OCI-LY1 (cell line): ENCODE measurements around the gene UTS2B.

Source experiments
- H2AFZ ChIP-seq: fragments of 200-600 bp; sonication (generic), shearing (Covaris generic); 2 replicates; pipeline ENCODE4 v1.6.0; 2014; ENCODE audit warnings: antibody characterized with exemption, mild to moderate bottlenecking, low read length
- H3F3A ChIP-seq: fragments of 200-600 bp; sonication (generic), shearing (Covaris generic); 2 replicates; pipeline ENCODE4 v1.6.0; 2014; ENCODE audit warnings: mild to moderate bottlenecking, antibody characterized with exemption, low read length, moderate library complexity; ENCODE audit not compliant: insufficient read depth
- H3K27ac ChIP-seq: fragments of 200-600 bp; sonication (generic); 2 replicates; pipeline ENCODE4 v1.5.1; 2014; ENCODE audit warnings: low read length, mixed run types, mild to moderate bottlenecking, low read depth; ENCODE audit not compliant: poor library complexity, severe bottlenecking
- H3K27me3 ChIP-seq: fragments of 200-600 bp; sonication (generic); 2 replicates; pipeline ENCODE4 v1.6.0; 2014; ENCODE audit warnings: antibody characterized with exemption, mild to moderate bottlenecking, low read length, moderate library complexity; ENCODE audit not compliant: insufficient read depth
- H3K36me3 ChIP-seq: fragments of 200-600 bp; sonication (generic); 2 replicates; pipeline ENCODE4 v1.6.1; 2014; ENCODE audit warnings: mild to moderate bottlenecking, antibody characterized with exemption, low read length, moderate library complexity, mixed read lengths; ENCODE audit not compliant: insufficient read depth
- H3K4me1 ChIP-seq: fragments of 200-600 bp; sonication (generic); 2 replicates; pipeline ENCODE4 v1.5.1; 2014; ENCODE audit warnings: mild to moderate bottlenecking, low read length, moderate library complexity; ENCODE audit not compliant: insufficient read depth, severe bottlenecking
- H3K4me2 ChIP-seq: fragments of 200-600 bp; sonication (generic), shearing (Covaris generic); 2 replicates; pipeline ENCODE4 v1.6.1; 2014; ENCODE audit warnings: low read length
- H3K4me3 ChIP-seq: fragments of 200-600 bp; sonication (generic); 2 replicates; pipeline ENCODE4 v1.5.1; 2014; ENCODE audit warnings: low read length, low read depth, mild to moderate bottlenecking, mixed read lengths; ENCODE audit not compliant: poor library complexity, severe bottlenecking
- H3K79me2 ChIP-seq: fragments of 200-600 bp; shearing (Covaris generic); 2 replicates; pipeline ENCODE4 v1.6.1; 2016; ENCODE audit warnings: mixed run types, low read length, mixed read lengths; ENCODE audit not compliant: insufficient read depth
- H3K9ac ChIP-seq: fragments of 200-600 bp; sonication (generic), shearing (Covaris generic); 2 replicates; pipeline ENCODE4 v1.6.1; 2014; ENCODE audit warnings: mild to moderate bottlenecking, low read length, mixed read lengths
- H3K9me2 ChIP-seq: fragments of 200-600 bp; sonication (generic), shearing (Covaris generic); 2 replicates; pipeline ENCODE4 v1.6.1; 2014; ENCODE audit warnings: low read depth, mild to moderate bottlenecking, low read length, mixed read lengths
- H3K9me3 ChIP-seq: fragments of 200-600 bp; shearing (Covaris generic); 2 replicates; pipeline ENCODE4 v1.6.1; 2014; ENCODE audit warnings: low read length, mixed read lengths
- H4K20me1 ChIP-seq: fragments of 200-600 bp; sonication (generic), shearing (Covaris generic); 2 replicates; pipeline ENCODE4 v1.6.0; 2016; ENCODE audit warnings: mild to moderate bottlenecking, low read length; ENCODE audit not compliant: insufficient read depth
- CTCF ChIP-seq: fragments of 200-600 bp; sonication (generic), shearing (Covaris generic); IDR thresholded peaks from 2 replicates; pipeline ENCODE4 v1.5.1; 2017; ENCODE audit warnings: mild to moderate bottlenecking, antibody characterized with exemption, low read length, moderate library complexity, mixed read lengths
- EZH2 ChIP-seq: fragments of 200-600 bp; sonication (generic), shearing (Covaris generic); IDR thresholded peaks from 2 replicates; pipeline ENCODE4 v1.8.0; 2017; ENCODE audit warnings: borderline replicate concordance, mixed run types, mild to moderate bottlenecking, antibody characterized with exemption, low read length, moderate library complexity, mixed read lengths

The UTS2B gene

GRCh38 chr3:191340351-191340750, 10.0 kb upstream of the UTS2B start:
- no peak overlapping the region for H3K27ac ChIP-seq
- H3K4me1 ChIP-seq, result no peaks in the 10 kb centered on the region
- H3K9me3 ChIP-seq, result no peaks in the 10 kb centered on the region
- no peaks in the 10 kb centered on the region for H4K20me1 ChIP-seq
- no peak overlapping the region for H3K4me3 ChIP-seq
- no peaks in the 10 kb centered on the region for H3K79me2 ChIP-seq
- H3K9ac ChIP-seq, result no peak overlapping the region
- no peak for TF ChIP-seq EZH2
- no peak for TF ChIP-seq CTCF
- no peaks in the 10 kb centered on the region for H3K27me3 ChIP-seq
- no peak overlapping the region for H3K4me2 ChIP-seq
- H3K36me3 ChIP-seq, result no peaks in the 10 kb centered on the region
- no peak overlapping the region for H2AFZ ChIP-seq
- no peaks in the 10 kb centered on the region for H3F3A ChIP-seq
- no peaks in the 10 kb centered on the region for H3K9me2 ChIP-seq

GRCh38 chr3:191339316-191339917, 9.1 kb upstream of the UTS2B start:
- Histone ChIP-seq H3F3A (no peaks in the 10 kb centered on the region), H3K9me3 (no peaks in the 10 kb centered on the region), H2AFZ (no peak overlapping the region), H4K20me1 (no peaks in the 10 kb centered on the region), H3K4me2 (no peak overlapping the region), H3K4me3 (no peak overlapping the region), H3K27ac (no peak overlapping the region), H3K9me2 (no peaks in the 10 kb centered on the region), H3K79me2 (no peaks in the 10 kb centered on the region), H3K36me3 (no peaks in the 10 kb centered on the region), H3K9ac (no peak overlapping the region), H3K27me3 (no peaks in the 10 kb centered on the region), H3K4me1 (no peaks in the 10 kb centered on the region)
- no peak for TF ChIP-seq CTCF
- no peak for TF ChIP-seq EZH2

GRCh38 chr3:191338177-191338488, 7.8 kb upstream of the UTS2B start:
- Histone ChIP-seq H3K4me1 (no peaks in the 10 kb centered on the region), H3K4me3 (no peak overlapping the region)

More at GRCh38 chr3:191338177-191338488, 7.8 kb upstream of the UTS2B start:
- Histone ChIP-seq H3K9ac (no peak overlapping the region), H3K4me2 (no peak overlapping the region), H3K27ac (no peak overlapping the region), H3K9me3 (no peaks in the 10 kb centered on the region), H3F3A (no peaks in the 10 kb centered on the region), H3K36me3 (no peaks in the 10 kb centered on the region), H4K20me1 (no peaks in the 10 kb centered on the region), H3K27me3 (no peaks in the 10 kb centered on the region), H3K9me2 (no peaks in the 10 kb centered on the region), H2AFZ (no peak overlapping the region), H3K79me2 (no peaks in the 10 kb centered on the region)
- TF ChIP-seq EZH2, result no peak
- TF ChIP-seq CTCF, result no peak
